GM12878 (cell line): Measurements from ENCODE around the gene RNF148. TPM values are rescaled to one million over a fixed set of nuclear protein-coding genes. Genes with fewer than 3 reads are reported as not detected.

Source experiments
- ATAC-seq: fragments of 200-7000 bp; cut with Tn5 transposase; 3 replicates; pipeline ENCODE4 v1.9.1; 2020; ENCODE audit warnings: mild to moderate bottlenecking, moderate library complexity
- BruUV-seq: library from RNA; stranded (reverse); fragments of 400-500 nt; replicated peaks from 2 replicates; lab custom pipeline; 2021; lab: Mats Ljungman, UMichigan
- CTCF ChIA-PET: fragments of 300-600 bp; sonication (Branson Sonifier 250); formaldehyde crosslinking; extraction: SDS; loops from one replicate; lab custom pipeline; 2021; ENCODE audit warnings: inconsistent platforms; lab: Yijun Ruan, JAX
- POLR2A ChIA-PET: fragments of 350-600 bp; formaldehyde crosslinking; extraction: SDS; loops from one replicate; lab custom pipeline; 2021; ENCODE audit warnings: inconsistent platforms; lab: Charles Lee
- RAD21 ChIA-PET: fragments of 300-600 bp; sonication (Branson Sonifier 250); formaldehyde crosslinking; loops from one replicate; lab custom pipeline; 2023; ENCODE audit warnings: antibody characterized with exemption; ENCODE audit not compliant: unreplicated experiment; lab: Charles Lee
- SMC1A ChIA-PET: fragments of 300-600 bp; sonication (Branson Sonifier 250); formaldehyde crosslinking; loops from one replicate; lab custom pipeline; 2023; ENCODE audit not compliant: unreplicated experiment, uncharacterized antibody; lab: Charles Lee
- DNase-seq: peaks from one replicate; pipeline ENCODE4 v3.0.0-alpha.2; 2011; ENCODE audit warnings: low read depth, low spot score
- FAIRE-seq: peaks from 3 replicates; lab custom pipeline; 2011; peaks lifted over from hg19 to GRCh38; lab: Jason Lieb, UNC
- H2AFZ ChIP-seq: 2 replicates; pipeline ENCODE4 v1.6.0; 2011; ENCODE audit warnings: low read depth, low read length, control low read depth; ENCODE audit not compliant: control insufficient read depth
- H3K27ac ChIP-seq: 2 replicates; pipeline ENCODE4 v1.5.1; 2011; ENCODE audit warnings: control low read depth; ENCODE audit not compliant: control insufficient read depth, insufficient read depth
- H3K27me3 ChIP-seq, 2 experiments: replicated peaks in 1 of 2; 2 replicates each; pipeline versions ENCODE4 v1.6.0 to v1.6.1; 2011; ENCODE audit warnings: low read length in 1 of 2; ENCODE audit not compliant: control insufficient read depth in 2 of 2, insufficient read depth in 2 of 2
- H3K36me3 ChIP-seq, 2 experiments: 2 replicates each; pipeline ENCODE4 v1.5.1; 2011; ENCODE audit warnings: low read length in 1 of 2; ENCODE audit not compliant: control insufficient read depth in 2 of 2, insufficient read depth in 2 of 2
- H3K4me1 ChIP-seq: 2 replicates; pipeline ENCODE4 v1.6.1; 2011; ENCODE audit warnings: mild to moderate bottlenecking, low read length, moderate library complexity, mixed read lengths; ENCODE audit not compliant: control insufficient read depth, insufficient read depth
- H3K4me2 ChIP-seq: 2 replicates; pipeline ENCODE4 v1.6.0; 2011; ENCODE audit warnings: control low read depth; ENCODE audit not compliant: control insufficient read depth, insufficient read depth
- H3K4me3 ChIP-seq: fragments of 200-600 bp; sonication (generic); 2 replicates; pipeline ENCODE4 v1.5.1; 2016
- H3K79me2 ChIP-seq: 2 replicates; pipeline ENCODE4 v1.6.0; 2011; ENCODE audit warnings: low read length; ENCODE audit not compliant: control insufficient read depth, insufficient read depth
- H3K9ac ChIP-seq: 2 replicates; pipeline ENCODE4 v1.8.0; 2011; ENCODE audit warnings: low read length, control low read depth, mixed read lengths; ENCODE audit not compliant: control insufficient read depth, insufficient read depth
- H3K9me3 ChIP-seq: replicated peaks from 3 replicates; pipeline ENCODE4 v1.5.1; 2011; ENCODE audit warnings: mild to moderate bottlenecking, low read length; ENCODE audit not compliant: control insufficient read depth, insufficient read depth
- H4K20me1 ChIP-seq: 2 replicates; pipeline ENCODE4 v1.6.0; 2011; ENCODE audit not compliant: control insufficient read depth, insufficient read depth
- RAD21 ChIP-seq: IDR thresholded peaks from 2 replicates; pipeline ENCODE4 v1.6.1; 2011; ENCODE audit warnings: mild to moderate bottlenecking, low read depth, low read length, moderate library complexity; ENCODE audit not compliant: insufficient read depth
- TCF7 ChIP-seq: IDR thresholded peaks from 2 replicates; pipeline ENCODE4 v1.6.1; 2014; ENCODE audit warnings: antibody characterized with exemption, borderline replicate concordance
- WGBS: methylation state at CpG from one replicate; pipeline ENCODE4 v1.1.6; 2016; ENCODE audit warnings: low lambda C conversion rate; ENCODE audit not compliant: insufficient replicate concordance, insufficient coverage; ENCODE audit errors: missing lambda C conversion rate; 5-methylcytosine and 5-hydroxymethylcytosine counted together
- in situ Hi-C: fragments of 300-500 bp; cut with MboI; formaldehyde crosslinking; loops from 9 replicates; pipeline ENCODE4 v1.14.3; 2018; ENCODE audit warnings: mixed read lengths
- intact Hi-C: fragments of 100-400 bp; cut with micrococcal nuclease; formaldehyde crosslinking; loops from one replicate; pipeline ENCODE4 v1.14.2; 2022; ENCODE audit not compliant: unreplicated experiment
- polyA plus RNA-seq, 11 experiments: library from polyadenylated mRNA; depleted of rRNA in 4 of 11; unstranded in 6 of 11; stranded (reverse) in 5 of 11; fragments of >200 nt; fragmentation: Nextera tagmentation in 4 of 11; fragmentation: Illumina TruSeq in 1 of 11; extraction: Ambion mirVana in 4 of 11; extraction: Trizol in 1 of 11; gene quantifications; 1 replicate in 1 of 11; 2 replicates in 10 of 11; pipeline versions ENCODE4 v1.2.1 to v1.2.3, GENCODE V29; 2011 to 2016; ENCODE audit warnings: inconsistent platforms in 2 of 11, missing spikeins in 2 of 11, low read depth in 1 of 11
- total RNA-seq, 4 experiments: library from RNA; depleted of rRNA in 3 of 4; stranded (reverse); fragments of >200 nt in 3 of 4; fragmentation: Illumina TruSeq in 1 of 4; extraction: Trizol in 1 of 4; gene quantifications; 2 replicates each; pipeline versions ENCODE4 v1.2.1 to v1.2.3, GENCODE V29; 2013 to 2021
- TF ChIP-seq, protein P1 (sequence below), 3 experiments: IDR thresholded peaks in 2 of 3; conservative IDR thresholded peaks in 1 of 3; 2 replicates each; pipeline ENCODE4 v1.5.1; 2011; ENCODE audit warnings: low read depth in 3 of 3, low read length in 3 of 3, mild to moderate bottlenecking in 3 of 3, control low read depth in 2 of 3, moderate library complexity in 2 of 3, inconsistent platforms in 1 of 3, mixed read lengths in 1 of 3; ENCODE audit not compliant: control insufficient read depth in 2 of 3, insufficient read depth in 1 of 3; ENCODE audit errors: extremely low read depth in 1 of 3

Gene RNF148
- total and polyA plus RNA-seq, 10 of the 15 experiments (the other 5 are each of a cell fraction or from before 2014, with no cell fraction given) = 0.06 to 0.22 (median 0.17) TPM; not detected in 7

DNA sequence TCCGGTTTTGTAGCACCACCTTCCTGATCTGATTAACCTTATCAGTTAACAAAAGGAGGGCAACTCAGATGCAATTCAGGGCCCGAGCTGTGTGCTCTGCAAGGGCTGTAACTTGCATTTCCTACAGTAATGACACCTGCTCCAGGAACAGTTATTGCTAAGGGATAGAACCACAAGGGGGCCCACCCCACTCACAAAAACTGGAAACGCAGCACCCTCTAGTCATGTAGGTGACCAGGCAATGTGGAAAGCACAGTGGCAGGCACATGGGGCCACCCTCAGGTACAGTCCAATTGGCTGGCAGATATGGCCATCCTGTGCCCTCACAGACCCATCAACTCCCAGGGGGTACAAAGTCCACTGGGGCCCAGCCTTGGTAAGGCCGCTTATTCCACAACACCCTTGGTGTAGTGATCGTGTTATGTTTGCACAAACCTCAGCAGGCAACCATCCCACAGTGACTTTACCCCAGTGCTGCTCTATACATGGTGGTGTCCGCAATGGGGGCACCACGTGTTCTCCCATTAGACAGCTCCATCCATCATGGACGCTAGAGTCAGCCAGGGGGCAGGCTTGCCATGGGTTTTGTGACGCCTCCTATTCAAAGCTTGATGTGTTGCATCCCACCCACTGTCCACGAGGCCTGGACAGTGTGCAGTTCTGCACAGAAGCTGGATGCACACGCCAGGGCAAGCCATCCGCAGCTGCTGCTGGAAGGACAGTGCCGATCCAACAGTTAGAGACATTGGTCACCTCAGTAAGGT lies 13.2 kb downstream of the RNF148 start:
- TF ChIP-seq TCF7 (no peak), RAD21 (no peak)
- TF ChIP-seq, protein P1, sequence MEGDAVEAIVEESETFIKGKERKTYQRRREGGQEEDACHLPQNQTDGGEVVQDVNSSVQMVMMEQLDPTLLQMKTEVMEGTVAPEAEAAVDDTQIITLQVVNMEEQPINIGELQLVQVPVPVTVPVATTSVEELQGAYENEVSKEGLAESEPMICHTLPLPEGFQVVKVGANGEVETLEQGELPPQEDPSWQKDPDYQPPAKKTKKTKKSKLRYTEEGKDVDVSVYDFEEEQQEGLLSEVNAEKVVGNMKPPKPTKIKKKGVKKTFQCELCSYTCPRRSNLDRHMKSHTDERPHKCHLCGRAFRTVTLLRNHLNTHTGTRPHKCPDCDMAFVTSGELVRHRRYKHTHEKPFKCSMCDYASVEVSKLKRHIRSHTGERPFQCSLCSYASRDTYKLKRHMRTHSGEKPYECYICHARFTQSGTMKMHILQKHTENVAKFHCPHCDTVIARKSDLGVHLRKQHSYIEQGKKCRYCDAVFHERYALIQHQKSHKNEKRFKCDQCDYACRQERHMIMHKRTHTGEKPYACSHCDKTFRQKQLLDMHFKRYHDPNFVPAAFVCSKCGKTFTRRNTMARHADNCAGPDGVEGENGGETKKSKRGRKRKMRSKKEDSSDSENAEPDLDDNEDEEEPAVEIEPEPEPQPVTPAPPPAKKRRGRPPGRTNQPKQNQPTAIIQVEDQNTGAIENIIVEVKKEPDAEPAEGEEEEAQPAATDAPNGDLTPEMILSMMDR (IDR thresholded peaks at IDR 0.05 in 2 of 3, conservative IDR thresholded peaks at IDR 0.05 in 1 of 3; ENCODE audit: control insufficient read depth in 2 of 3, extremely low read depth in 1 of 3, insufficient read depth in 1 of 3, low read depth in 3 of 3, low read length in 3 of 3) = peak in 1 of 3 experiments; percentile 1; a peak in 1 of 6 replicates
- DNase-seq (no peak), ATAC-seq (peak; percentile 55), FAIRE-seq (no peak)
- Histone ChIP-seq H3K9me3 (no peaks in the 10 kb centered on the region), H3K27ac (no peak overlapping the region), H3K27me3 (no peaks in the 10 kb centered on the region), H4K20me1 (no peaks in the 10 kb centered on the region), H3K4me2 (no peak overlapping the region), H3K79me2 (no peaks in the 10 kb centered on the region), H3K9ac (no peak overlapping the region), H3K4me1 (no peaks in the 10 kb centered on the region), H3K4me3 (no peak overlapping the region), H3K36me3 (no peaks in the 10 kb centered on the region), H2AFZ (no peak overlapping the region)
- no TSS peak for BruUV-seq
- RAD21 ChIA-PET = interaction anchor here (0.7 to 1.6 kb wide), 7 partner anchors 10 to 678 kb away, joined by 3 to 4 read pairs (median 3); partner anchors contain the start of gene RNF133
- CTCF ChIA-PET = interaction anchor here (0.5 to 3.3 kb wide), 14 partner anchors 10 to 720 kb away, joined by 3 to 16 read pairs (median 4); no protein-coding TSS in a partner anchor
- WGBS = 56% methylated on average over 13 of the region's 13 CpGs
- intact Hi-C loops = loop anchor here (5.0 to 10.0 kb wide), 3 partner anchors 365 to 675 kb away; no protein-coding TSS in a partner anchor
- in situ Hi-C loops = no loop called here
- POLR2A ChIA-PET = no interaction called here
- SMC1A ChIA-PET = interaction anchor here (0.6 to 4.7 kb wide), 12 partner anchors 20 to 680 kb away, joined by 3 to 17 read pairs (median 3); no protein-coding TSS in a partner anchor
